Measurements from ENCODE around the gene BCL3. TPM values are rescaled to one million over a fixed set of nuclear protein-coding genes. Genes with fewer than 3 reads are reported as not detected.
A peak's percentile ranks its signal among the peaks of the same experiment; 100 is the strongest.

Gene BCL3
- total RNA-seq, 1 experiment from 2014 or later: 7.8 TPM

GRCh38 chr19:44808463-44809371 lies 60.2 kb downstream of the BCL3 start, which contains the start of gene BCAM:
TSS of gene BCAM (plus strand) at chr19:44809103. CDS start at chr19:44809125, 22 bp downstream.
- ATAC-seq (peak; percentile 30), DNase-seq (ENCODE audit: low spot score) (peak; percentile 70)
- Mint-ChIP-seq H3K4me1 (peaks cover 42% of the 10 kb centered on the region), H3K4me3 (peak within 1 kb of the TSS; percentile 75), H3K27ac (peak within 1 kb of the TSS; percentile 95), H3K27me3 (ENCODE audit: low read depth) (peaks cover 78% of the 10 kb centered on the region), H3K36me3 (peaks cover 6% of the 10 kb centered on the region), H3K9me3 (no peaks in the 10 kb centered on the region)
- POLR2A ChIA-PET: interaction anchor here (0.6 to 1.8 kb wide), 7 partner anchors 14 to 97 kb away, joined by 3 to 10 read pairs (median 5); partner anchors contain the start of genes APOE and NECTIN2
- TF ChIP-seq ERG (CRISPR knock-in tag; IDR thresholded peaks at IDR 0.05) (no peak), FOXP4 (CRISPR knock-in tag; IDR thresholded peaks at IDR 0.05) (no peak), TP53 (CRISPR knock-in tag; IDR thresholded peaks at IDR 0.05) (peak; percentile 52; the same call in 1 of the 2 replicates), HMGXB4 (CRISPR knock-in tag; IDR thresholded peaks at IDR 0.05) (0 out of 2 replicates have a peak, but pooled peaks have one; percentile 10), ZNF263 (CRISPR knock-in tag; IDR thresholded peaks at IDR 0.05; ENCODE audit: low read depth) (peak; percentile 34; the same call in 1 of the 2 replicates), ZNF423 (CRISPR knock-in tag; IDR thresholded peaks at IDR 0.05) (peak; percentile 25; the same call in 1 of the 2 replicates), GABPB1 (CRISPR knock-in tag; IDR thresholded peaks at IDR 0.05) (0 out of 2 replicates have a peak, but pooled peaks have one; percentile 8), EMX1 (CRISPR knock-in tag; IDR thresholded peaks at IDR 0.05) (no peak)
- CTCF ChIA-PET: interaction anchor here (1.0 to 5.0 kb wide), 14 partner anchors 9 to 86 kb away, joined by 3 to 74 read pairs (median 9); partner anchors contain the start of genes CBLC and NECTIN2

Small RNA genes within 50 kb of the gene (microRNA-seq; reads per million reads assigned to microRNA genes)
- gene MIR8085 (ENCODE audit: borderline number of aligned reads): not detected

Other genes starting within 250 kb of the BCL3 start
- 7.5 to 9.3 TPM (median 8.9 TPM) in 3 replicates for gene ZNF180, start 248.2 kb upstream of the BCL3 start, total RNA-seq (2021)
- not detected in 3 replicates for gene CEACAM20, start 219.0 kb upstream of the BCL3 start, total RNA-seq (2021)
- gene IGSF23, start 135.1 kb upstream of the BCL3 start, total RNA-seq (2021): not detected in 3 replicates
- 13.7 to 15.9 TPM (median 15.0 TPM) in 3 replicates for gene PVR, start 104.8 kb upstream of the BCL3 start, total RNA-seq (2021)
- 1.9 to 2.9 TPM (median 2.3 TPM) in 3 replicates for gene CEACAM19, start 77.2 kb upstream of the BCL3 start, total RNA-seq (2021)
- gene CEACAM16, start 49.6 kb upstream of the BCL3 start, total RNA-seq (2021): not detected in 3 replicates
- gene CBLC, start 29.2 kb downstream of the BCL3 start, total RNA-seq (2021): 20.5 to 29.5 TPM (median 27.8 TPM) in 3 replicates
- gene BCAM, start 60.4 kb downstream of the BCL3 start, total RNA-seq (2021): 73.1 to 89.5 TPM (median 80.0 TPM) in 3 replicates
- 164 to 170 TPM (median 168 TPM) in 3 replicates for gene NECTIN2, start 97.6 kb downstream of the BCL3 start, total RNA-seq (2021)
- gene TOMM40, start 142.5 kb downstream of the BCL3 start, total RNA-seq (2021): 166 to 221 TPM (median 181 TPM) in 3 replicates
- gene APOE, start 157.1 kb downstream of the BCL3 start, total RNA-seq (2021): 815 to 837 TPM (median 824 TPM) in 3 replicates
- gene APOC1, start 165.9 kb downstream of the BCL3 start, total RNA-seq (2021): 76.2 to 101 TPM (median 86.5 TPM) in 3 replicates
- not detected in 3 replicates for gene APOC4, start 193.5 kb downstream of the BCL3 start, total RNA-seq (2021)
- 0.66 to 0.81 TPM in 2 of 3 replicates, not detected in the other for gene APOC2, start 197.3 kb downstream of the BCL3 start, total RNA-seq (2021)
- 75.9 to 85.6 TPM (median 76.4 TPM) in 3 replicates for gene CLPTM1, start 206.7 kb downstream of the BCL3 start, total RNA-seq (2021)

Data from WTC11 (cell line).